Measurements from ENCODE around the gene SPSB1.

Gene SPSB1

GRCh38 chr1:9344426-9345200 is 51.9 kb downstream of the SPSB1 start:
- TF ChIP-seq CTCF (conservative IDR thresholded peaks at IDR 0.05; ENCODE audit: low read depth, low read length) = no peak
- H3K4me3 ChIP-seq (ENCODE audit: low read length) = no peak overlapping the region

GRCh38 chr1:9345471-9345870 is 52.8 kb downstream of the SPSB1 start:
- DNase-seq (ENCODE audit: low read depth) = no peak
- H3K4me3 ChIP-seq (ENCODE audit: low read length) = no peak overlapping the region
- no peak for TF ChIP-seq CTCF (conservative IDR thresholded peaks at IDR 0.05; ENCODE audit: low read depth, low read length)

More at GRCh38 chr1:9344426-9345200, 51.9 kb downstream of the SPSB1 start:
- DNase-seq (ENCODE audit: low read depth) = no peak

- DNase-seq (ENCODE audit: low read depth) = no peak
- TF ChIP-seq CTCF (conservative IDR thresholded peaks at IDR 0.05; ENCODE audit: low read depth, low read length) = no peak
- H3K4me3 ChIP-seq (ENCODE audit: low read length) = no peak overlapping the region
Observed at GRCh38 chr1:9345922-9346321, 53.2 kb downstream of the SPSB1 start.

- DNase-seq (ENCODE audit: low read depth) = no peak
- no peak overlapping the region for H3K4me3 ChIP-seq (ENCODE audit: low read length)
- TF ChIP-seq CTCF (conservative IDR thresholded peaks at IDR 0.05; ENCODE audit: low read depth, low read length) = no peak
Observed at GRCh38 chr1:9346566-9346965, 53.9 kb downstream of the SPSB1 start.

- H3K4me3 ChIP-seq (ENCODE audit: low read length) = no peak overlapping the region
- no peak for TF ChIP-seq CTCF (conservative IDR thresholded peaks at IDR 0.05; ENCODE audit: low read depth, low read length)
- DNase-seq (ENCODE audit: low read depth) = no peak
Observed at GRCh38 chr1:9347095-9347850, 54.6 kb downstream of the SPSB1 start.

GRCh38 chr1:9349331-9349851 is 56.7 kb downstream of the SPSB1 start:
- DNase-seq (ENCODE audit: low read depth) = no peak
- H3K4me3 ChIP-seq (ENCODE audit: low read length) = no peak overlapping the region
- TF ChIP-seq CTCF (conservative IDR thresholded peaks at IDR 0.05; ENCODE audit: low read depth, low read length) = no peak
